GM12878 (cell line): Measurements from ENCODE around the gene KRT4. TPM values are rescaled to one million over a fixed set of nuclear protein-coding genes. Genes with fewer than 3 reads are reported as not detected.

ENCODE experiments used
- ATAC-seq: fragments of 200-7000 bp; cut with Tn5 transposase; 3 replicates; pipeline ENCODE4 v1.9.1; 2020; ENCODE audit warnings: mild to moderate bottlenecking, moderate library complexity
- BruUV-seq: library from RNA; stranded (reverse); fragments of 400-500 nt; replicated peaks from 2 replicates; lab custom pipeline; 2021; lab: Mats Ljungman, UMichigan
- CTCF ChIA-PET: fragments of 300-600 bp; sonication (Branson Sonifier 250); formaldehyde crosslinking; extraction: SDS; loops from one replicate; lab custom pipeline; 2021; ENCODE audit warnings: inconsistent platforms; lab: Yijun Ruan, JAX
- POLR2A ChIA-PET: fragments of 350-600 bp; formaldehyde crosslinking; extraction: SDS; loops from one replicate; lab custom pipeline; 2021; ENCODE audit warnings: inconsistent platforms; lab: Charles Lee
- RAD21 ChIA-PET: fragments of 300-600 bp; sonication (Branson Sonifier 250); formaldehyde crosslinking; loops from one replicate; lab custom pipeline; 2023; ENCODE audit warnings: antibody characterized with exemption; ENCODE audit not compliant: unreplicated experiment; lab: Charles Lee
- SMC1A ChIA-PET: fragments of 300-600 bp; sonication (Branson Sonifier 250); formaldehyde crosslinking; loops from one replicate; lab custom pipeline; 2023; ENCODE audit not compliant: unreplicated experiment, uncharacterized antibody; lab: Charles Lee
- DNase-seq: peaks from one replicate; pipeline ENCODE4 v3.0.0-alpha.2; 2011; ENCODE audit warnings: low read depth, low spot score
- FAIRE-seq: peaks from 3 replicates; lab custom pipeline; 2011; peaks lifted over from hg19 to GRCh38; lab: Jason Lieb, UNC
- H2AFZ ChIP-seq: 2 replicates; pipeline ENCODE4 v1.6.0; 2011; ENCODE audit warnings: low read depth, low read length, control low read depth; ENCODE audit not compliant: control insufficient read depth
- H3K27ac ChIP-seq: 2 replicates; pipeline ENCODE4 v1.5.1; 2011; ENCODE audit warnings: control low read depth; ENCODE audit not compliant: control insufficient read depth, insufficient read depth
- H3K27me3 ChIP-seq, 2 experiments: replicated peaks in 1 of 2; 2 replicates each; pipeline versions ENCODE4 v1.6.0 to v1.6.1; 2011; ENCODE audit warnings: low read length in 1 of 2; ENCODE audit not compliant: control insufficient read depth in 2 of 2, insufficient read depth in 2 of 2
- H3K36me3 ChIP-seq, 2 experiments: 2 replicates each; pipeline ENCODE4 v1.5.1; 2011; ENCODE audit warnings: low read length in 1 of 2; ENCODE audit not compliant: control insufficient read depth in 2 of 2, insufficient read depth in 2 of 2
- H3K4me1 ChIP-seq: 2 replicates; pipeline ENCODE4 v1.6.1; 2011; ENCODE audit warnings: mild to moderate bottlenecking, low read length, moderate library complexity, mixed read lengths; ENCODE audit not compliant: control insufficient read depth, insufficient read depth
- H3K4me2 ChIP-seq: 2 replicates; pipeline ENCODE4 v1.6.0; 2011; ENCODE audit warnings: control low read depth; ENCODE audit not compliant: control insufficient read depth, insufficient read depth
- H3K4me3 ChIP-seq: fragments of 200-600 bp; sonication (generic); 2 replicates; pipeline ENCODE4 v1.5.1; 2016
- H3K79me2 ChIP-seq: 2 replicates; pipeline ENCODE4 v1.6.0; 2011; ENCODE audit warnings: low read length; ENCODE audit not compliant: control insufficient read depth, insufficient read depth
- H3K9ac ChIP-seq: 2 replicates; pipeline ENCODE4 v1.8.0; 2011; ENCODE audit warnings: low read length, control low read depth, mixed read lengths; ENCODE audit not compliant: control insufficient read depth, insufficient read depth
- H3K9me3 ChIP-seq: replicated peaks from 3 replicates; pipeline ENCODE4 v1.5.1; 2011; ENCODE audit warnings: mild to moderate bottlenecking, low read length; ENCODE audit not compliant: control insufficient read depth, insufficient read depth
- H4K20me1 ChIP-seq: 2 replicates; pipeline ENCODE4 v1.6.0; 2011; ENCODE audit not compliant: control insufficient read depth, insufficient read depth
- CBFB ChIP-seq: IDR thresholded peaks from 2 replicates; pipeline ENCODE4 v1.6.1; 2016; ENCODE audit warnings: antibody characterized with exemption, low read depth
- CEBPB ChIP-seq, 2 experiments: fragments of 150-350 bp in 1 of 2; IDR thresholded peaks; 2 replicates each; pipeline ENCODE4 v1.6.1; 2012 to 2014; ENCODE audit warnings: low read depth in 2 of 2, low read length in 2 of 2, borderline replicate concordance in 1 of 2, inconsistent platforms in 1 of 2
- DPF2 ChIP-seq: fragments of 450-650 bp; IDR thresholded peaks from 2 replicates; pipeline ENCODE4 v1.6.1; 2017; ENCODE audit warnings: mild to moderate bottlenecking
- EGR1 ChIP-seq, 2 experiments: IDR thresholded peaks; 1 replicate in 1 of 2; 2 replicates in 1 of 2; pipeline ENCODE4 v1.6.1; 2011 to 2012; ENCODE audit warnings: low read depth in 2 of 2, low read length in 2 of 2, borderline replicate concordance in 1 of 2, mild to moderate bottlenecking in 1 of 2, moderate library complexity in 1 of 2
- ESRRA ChIP-seq: IDR thresholded peaks from 2 replicates; pipeline ENCODE4 v1.6.1; 2012; ENCODE audit warnings: mild to moderate bottlenecking, low read length, improper control_type of control experiment
- FOXK2 ChIP-seq: fragments of 450-650 bp; IDR thresholded peaks from 2 replicates; pipeline ENCODE4 v1.6.1; 2017; ENCODE audit warnings: mild to moderate bottlenecking, moderate library complexity
- IKZF1 ChIP-seq: fragments of 450-650 bp; conservative IDR thresholded peaks from 2 replicates; pipeline ENCODE4 v1.6.1; 2017; ENCODE audit warnings: antibody characterized with exemption, mild to moderate bottlenecking
- JUNB ChIP-seq: IDR thresholded peaks from 2 replicates; pipeline ENCODE4 v1.6.1; 2016; ENCODE audit warnings: antibody characterized with exemption, mild to moderate bottlenecking
- MYB ChIP-seq: fragments of 150-350 bp; IDR thresholded peaks from 2 replicates; pipeline ENCODE4 v1.6.1; 2014; ENCODE audit warnings: mild to moderate bottlenecking, low read depth, low read length, borderline replicate concordance
- MYC ChIP-seq: IDR thresholded peaks from 2 replicates; pipeline ENCODE4 v1.6.1; 2011; ENCODE audit warnings: mild to moderate bottlenecking, low read length, moderate library complexity, inconsistent platforms; ENCODE audit not compliant: insufficient read depth, insufficient replicate concordance, insufficient read length, severe bottlenecking
- NBN ChIP-seq: fragments of 450-650 bp; IDR thresholded peaks from 2 replicates; pipeline ENCODE4 v1.6.1; 2016
- NFYA ChIP-seq: IDR thresholded peaks from 2 replicates; pipeline ENCODE4 v1.6.1; 2011; ENCODE audit warnings: low read depth, mild to moderate bottlenecking, low read length, improper control_type of control experiment, borderline replicate concordance
- RBBP5 ChIP-seq: fragments of 200-600 bp; sonication (generic); conservative IDR thresholded peaks from 2 replicates; pipeline ENCODE4 v1.6.1; 2016
- SP1 ChIP-seq: IDR thresholded peaks from one replicate; pipeline ENCODE4 v1.6.1; 2011; ENCODE audit warnings: low read depth, low read length
- TAF1 ChIP-seq: IDR thresholded peaks from 2 replicates; pipeline ENCODE4 v1.6.1; 2011; ENCODE audit warnings: mild to moderate bottlenecking, low read depth, low read length, borderline replicate concordance
- WRNIP1 ChIP-seq: IDR thresholded peaks from 2 replicates; pipeline ENCODE4 v1.6.1; 2011; ENCODE audit warnings: low read depth, low read length, improper control_type of control experiment, borderline replicate concordance
- ZNF207 ChIP-seq: fragments of 450-650 bp; IDR thresholded peaks from 2 replicates; pipeline ENCODE4 v1.6.1; 2014; ENCODE audit warnings: antibody characterized with exemption, mild to moderate bottlenecking, borderline replicate concordance
- WGBS: methylation state at CpG from one replicate; pipeline ENCODE4 v1.1.6; 2016; ENCODE audit warnings: low lambda C conversion rate; ENCODE audit not compliant: insufficient replicate concordance, insufficient coverage; ENCODE audit errors: missing lambda C conversion rate; 5-methylcytosine and 5-hydroxymethylcytosine counted together
- in situ Hi-C: fragments of 300-500 bp; cut with MboI; formaldehyde crosslinking; loops from 9 replicates; pipeline ENCODE4 v1.14.3; 2018; ENCODE audit warnings: mixed read lengths
- intact Hi-C: fragments of 100-400 bp; cut with micrococcal nuclease; formaldehyde crosslinking; loops from one replicate; pipeline ENCODE4 v1.14.2; 2022; ENCODE audit not compliant: unreplicated experiment
- polyA plus RNA-seq, 11 experiments: library from polyadenylated mRNA; depleted of rRNA in 4 of 11; unstranded in 6 of 11; stranded (reverse) in 5 of 11; fragments of >200 nt; fragmentation: Nextera tagmentation in 4 of 11; fragmentation: Illumina TruSeq in 1 of 11; extraction: Ambion mirVana in 4 of 11; extraction: Trizol in 1 of 11; gene quantifications; 1 replicate in 1 of 11; 2 replicates in 10 of 11; pipeline versions ENCODE4 v1.2.1 to v1.2.3, GENCODE V29; 2011 to 2016; ENCODE audit warnings: inconsistent platforms in 2 of 11, missing spikeins in 2 of 11, low read depth in 1 of 11
- total RNA-seq, 4 experiments: library from RNA; depleted of rRNA in 3 of 4; stranded (reverse); fragments of >200 nt in 3 of 4; fragmentation: Illumina TruSeq in 1 of 4; extraction: Trizol in 1 of 4; gene quantifications; 2 replicates each; pipeline versions ENCODE4 v1.2.1 to v1.2.3, GENCODE V29; 2013 to 2021
- TF ChIP-seq, protein P1 (sequence below): fragments of 450-650 bp; IDR thresholded peaks from 2 replicates; pipeline ENCODE4 v1.6.1; 2016; ENCODE audit warnings: mild to moderate bottlenecking
- TF ChIP-seq, protein P2 (sequence below): IDR thresholded peaks from 2 replicates; pipeline ENCODE4 v1.6.1; 2011; ENCODE audit warnings: mild to moderate bottlenecking, low read depth, low read length, moderate library complexity; ENCODE audit not compliant: insufficient replicate concordance

The KRT4 gene
- total and polyA plus RNA-seq, 10 of the 15 experiments (the other 5 are each of a cell fraction or from before 2014, with no cell fraction given) = not detected

DNA sequence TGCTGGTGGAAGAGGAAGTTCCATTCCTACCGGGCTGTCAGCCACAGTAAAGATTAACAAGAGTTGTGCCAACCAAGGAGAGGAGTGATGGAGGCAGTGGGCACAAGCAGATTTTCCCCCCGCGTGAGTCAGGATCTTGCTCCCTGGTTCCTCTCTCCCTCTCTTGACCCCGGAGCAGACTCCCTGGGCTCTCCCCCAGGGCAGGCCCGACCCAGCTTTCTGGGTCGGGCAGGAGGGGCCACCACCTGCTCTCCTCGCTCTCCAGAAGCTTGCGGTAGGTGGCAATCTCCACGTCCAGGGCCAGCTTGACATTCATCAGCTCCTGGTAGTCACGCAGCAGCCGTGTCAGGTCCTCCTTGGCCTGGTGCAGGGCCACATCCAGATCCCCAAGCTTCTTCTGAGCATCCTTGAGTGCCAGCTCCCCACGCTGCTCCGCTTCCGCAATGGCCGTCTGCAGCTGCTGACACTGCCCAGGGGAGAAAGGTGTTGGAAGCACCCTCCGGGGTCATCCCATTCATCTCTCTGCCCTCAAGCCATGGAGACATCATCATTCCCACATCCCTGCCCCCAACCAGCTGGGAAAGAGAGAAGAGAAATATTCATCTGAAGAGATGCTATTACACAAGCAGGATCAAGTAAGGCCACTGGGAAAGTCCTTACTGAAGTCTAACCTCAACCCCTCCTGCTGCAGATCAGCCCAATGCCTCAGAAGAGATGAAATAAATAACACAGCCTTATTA lies 9.0 kb upstream of the KRT4 start:
- RAD21 ChIA-PET = no interaction called here
- SMC1A ChIA-PET = no interaction called here
- Histone ChIP-seq H3K79me2 (no peaks in the 10 kb centered on the region), H2AFZ (no peak overlapping the region), H3K9ac (no peak overlapping the region), H3K4me2 (no peak overlapping the region), H3K36me3 (no peaks in the 10 kb centered on the region), H3K27ac (no peak overlapping the region), H3K9me3 (no peaks in the 10 kb centered on the region), H3K4me3 (no peak overlapping the region), H4K20me1 (no peaks in the 10 kb centered on the region; the same call in 1 of the 2 replicates), H3K27me3 (peaks cover 0 to 9% of the 10 kb centered on the region in 2 experiments; a peak in 2 of 4 replicates), H3K4me1 (no peaks in the 10 kb centered on the region)
- no peak for TF ChIP-seq DPF2
- TF ChIP-seq IKZF1 = no peak
- TF ChIP-seq WRNIP1 = no peak
- no peak for TF ChIP-seq MYB
- TF ChIP-seq SP1 = no peak
- no peak for TF ChIP-seq FOXK2
- TF ChIP-seq MYC = no peak
- TF ChIP-seq, protein P1, sequence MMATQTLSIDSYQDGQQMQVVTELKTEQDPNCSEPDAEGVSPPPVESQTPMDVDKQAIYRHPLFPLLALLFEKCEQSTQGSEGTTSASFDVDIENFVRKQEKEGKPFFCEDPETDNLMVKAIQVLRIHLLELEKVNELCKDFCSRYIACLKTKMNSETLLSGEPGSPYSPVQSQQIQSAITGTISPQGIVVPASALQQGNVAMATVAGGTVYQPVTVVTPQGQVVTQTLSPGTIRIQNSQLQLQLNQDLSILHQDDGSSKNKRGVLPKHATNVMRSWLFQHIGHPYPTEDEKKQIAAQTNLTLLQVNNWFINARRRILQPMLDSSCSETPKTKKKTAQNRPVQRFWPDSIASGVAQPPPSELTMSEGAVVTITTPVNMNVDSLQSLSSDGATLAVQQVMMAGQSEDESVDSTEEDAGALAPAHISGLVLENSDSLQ = no peak
- no peak for TF ChIP-seq NBN
- no peak for TF ChIP-seq ESRRA
- TF ChIP-seq TAF1 = no peak
- TF ChIP-seq EGR1 (IDR thresholded peaks at IDR 0.05; ENCODE audit: borderline replicate concordance in 1 of 2, low read depth in 2 of 2, low read length in 2 of 2) = no peak
- TF ChIP-seq CEBPB (IDR thresholded peaks at IDR 0.05; ENCODE audit: borderline replicate concordance in 1 of 2, low read depth in 2 of 2, low read length in 2 of 2) = no peak
- TF ChIP-seq JUNB = no peak
- TF ChIP-seq, protein P2, sequence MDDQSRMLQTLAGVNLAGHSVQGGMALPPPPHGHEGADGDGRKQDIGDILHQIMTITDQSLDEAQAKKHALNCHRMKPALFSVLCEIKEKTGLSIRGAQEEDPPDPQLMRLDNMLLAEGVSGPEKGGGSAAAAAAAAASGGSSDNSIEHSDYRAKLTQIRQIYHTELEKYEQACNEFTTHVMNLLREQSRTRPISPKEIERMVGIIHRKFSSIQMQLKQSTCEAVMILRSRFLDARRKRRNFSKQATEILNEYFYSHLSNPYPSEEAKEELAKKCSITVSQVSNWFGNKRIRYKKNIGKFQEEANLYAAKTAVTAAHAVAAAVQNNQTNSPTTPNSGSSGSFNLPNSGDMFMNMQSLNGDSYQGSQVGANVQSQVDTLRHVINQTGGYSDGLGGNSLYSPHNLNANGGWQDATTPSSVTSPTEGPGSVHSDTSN = no peak
- no peak for TF ChIP-seq RBBP5
- TF ChIP-seq NFYA = no peak
- no peak for TF ChIP-seq ZNF207
- no peak for TF ChIP-seq CBFB
- POLR2A ChIA-PET = no interaction called here
- CTCF ChIA-PET = no interaction called here
- WGBS = 39% methylated on average over 16 of the region's 16 CpGs
- no peak for FAIRE-seq
- DNase-seq = no peak
- BruUV-seq = no TSS peak
- no peak for ATAC-seq
- in situ Hi-C loops (no loop called here), intact Hi-C loops (no loop called here)
